Uterus (tissue), 4 donors: ENCODE measurements around the gene AKAP10. TPM values are rescaled to one million over a fixed set of nuclear protein-coding genes. Genes with fewer than 3 reads are reported as not detected.

Source experiments
- DNase-seq, 2 donors: peaks; one replicate each; pipeline ENCODE4 v3.0.0-alpha.2; 2019 to 2020
- H3K27ac ChIP-seq, 2 donors: fragments of 200-600 bp; sonication (generic); 1 replicate in 1 of 2; 2 replicates in 1 of 2; pipeline ENCODE4 v1.5.1; 2016 to 2018
- H3K27me3 ChIP-seq, 2 donors: fragments of 200-600 bp; sonication (generic); one replicate each; pipeline ENCODE4 v1.5.1; 2018 to 2019; ENCODE audit warnings: control low read depth in 1 of 2
- H3K36me3 ChIP-seq, 2 donors: fragments of 200-600 bp; sonication (generic); one replicate each; pipeline ENCODE4 v1.5.1; 2019; ENCODE audit warnings: control low read depth in 1 of 2
- H3K4me1 ChIP-seq, 2 donors: fragments of 200-600 bp; sonication (generic); one replicate each; pipeline ENCODE4 v1.5.1; 2018 to 2019; ENCODE audit warnings: control low read depth in 1 of 2
- H3K4me3 ChIP-seq, 2 donors: fragments of 200-600 bp; sonication (generic); 1 replicate in 1 of 2; 2 replicates in 1 of 2; pipeline ENCODE4 v1.5.1; 2018 to 2019; ENCODE audit warnings: mild to moderate bottlenecking in 1 of 2
- H3K9me3 ChIP-seq, 2 donors: fragments of 200-600 bp; sonication (generic); one replicate each; pipeline ENCODE4 v1.5.1; 2019; ENCODE audit warnings: control low read depth in 1 of 2
- POLR2A ChIP-seq, 2 donors: fragments of 450-650 bp; IDR thresholded peaks; one replicate each; pipeline ENCODE4 v1.6.1; 2016; ENCODE audit warnings: antibody characterized with exemption in 2 of 2, mild to moderate bottlenecking in 1 of 2, moderate library complexity in 1 of 2
- intact Hi-C: fragments of 100-400 bp; cut with DNase I; formaldehyde crosslinking; loops from one replicate; pipeline ENCODE4 v1.15.1; 2023; ENCODE audit warnings: low total_unique reads
- total RNA-seq, 4 donors: library from RNA; depleted of rRNA in 3 of 4; stranded (reverse); fragments of >200 nt in 3 of 4; gene quantifications; one replicate each; pipeline versions ENCODE4 v1.1.0 to v1.2.4, GENCODE V29; 2014 to 2023
- TF ChIP-seq, protein P1 (sequence below), 4 experiments: fragments of 200-600 bp in 2 of 4; fragments of 450-650 bp in 2 of 4; sonication (generic) in 2 of 4; IDR thresholded peaks; one replicate each; pipeline ENCODE4 v1.5.1; 2016 to 2019; ENCODE audit warnings: antibody characterized with exemption in 4 of 4, mild to moderate bottlenecking in 2 of 4, moderate library complexity in 1 of 4
- donor health status: DM: yes; HTN: yes; CAD: no.

The AKAP10 gene
- total RNA-seq, 4 donors from 2014 or later = 17.7 to 56.9 (median 33.2) TPM

DNA sequence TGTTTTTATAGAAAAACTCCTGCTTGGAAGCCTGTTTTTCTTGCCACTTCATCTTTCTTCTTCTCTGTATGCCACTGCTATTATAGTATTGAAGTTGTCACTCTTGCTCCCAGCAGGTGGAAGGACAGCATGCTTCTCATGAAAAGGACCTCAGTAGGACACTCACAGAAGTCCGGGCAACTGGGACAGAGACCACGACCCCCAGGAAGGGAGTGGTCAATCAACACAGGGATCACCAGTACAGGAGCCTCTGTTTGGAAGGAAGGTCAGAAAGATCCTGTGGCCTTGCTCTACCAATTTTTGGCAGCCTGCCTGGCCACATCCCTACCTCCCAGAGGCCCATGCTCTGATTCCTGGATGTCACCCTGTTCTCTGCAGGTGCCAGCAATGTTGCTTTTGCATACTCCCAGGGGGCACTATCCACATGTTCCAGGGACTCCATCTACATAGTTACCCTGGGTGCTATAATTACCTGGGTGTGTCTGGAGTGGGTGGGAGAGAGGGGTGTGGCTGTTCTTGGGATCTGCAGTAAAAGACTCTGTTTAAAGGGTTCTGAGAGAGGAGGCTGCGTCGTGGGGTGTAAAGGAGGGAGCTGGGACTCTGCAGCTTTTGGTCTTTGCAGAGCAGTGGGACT, 13.7 kb upstream of the AKAP10 start:
- no peaks in the 10 kb centered on the region for H3K27me3 ChIP-seq
- intact Hi-C loops = loop anchor here (5.0 kb wide), 1 partner anchor 126 kb away; no protein-coding TSS in a partner anchor
- H3K4me3 ChIP-seq = no peak overlapping the region
- H3K9me3 ChIP-seq = no peaks in the 10 kb centered on the region
- TF ChIP-seq POLR2A (IDR thresholded peaks at IDR 0.05) = no peak
- TF ChIP-seq, protein P1, sequence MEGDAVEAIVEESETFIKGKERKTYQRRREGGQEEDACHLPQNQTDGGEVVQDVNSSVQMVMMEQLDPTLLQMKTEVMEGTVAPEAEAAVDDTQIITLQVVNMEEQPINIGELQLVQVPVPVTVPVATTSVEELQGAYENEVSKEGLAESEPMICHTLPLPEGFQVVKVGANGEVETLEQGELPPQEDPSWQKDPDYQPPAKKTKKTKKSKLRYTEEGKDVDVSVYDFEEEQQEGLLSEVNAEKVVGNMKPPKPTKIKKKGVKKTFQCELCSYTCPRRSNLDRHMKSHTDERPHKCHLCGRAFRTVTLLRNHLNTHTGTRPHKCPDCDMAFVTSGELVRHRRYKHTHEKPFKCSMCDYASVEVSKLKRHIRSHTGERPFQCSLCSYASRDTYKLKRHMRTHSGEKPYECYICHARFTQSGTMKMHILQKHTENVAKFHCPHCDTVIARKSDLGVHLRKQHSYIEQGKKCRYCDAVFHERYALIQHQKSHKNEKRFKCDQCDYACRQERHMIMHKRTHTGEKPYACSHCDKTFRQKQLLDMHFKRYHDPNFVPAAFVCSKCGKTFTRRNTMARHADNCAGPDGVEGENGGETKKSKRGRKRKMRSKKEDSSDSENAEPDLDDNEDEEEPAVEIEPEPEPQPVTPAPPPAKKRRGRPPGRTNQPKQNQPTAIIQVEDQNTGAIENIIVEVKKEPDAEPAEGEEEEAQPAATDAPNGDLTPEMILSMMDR (IDR thresholded peaks at IDR 0.05) = no peak
- no peak overlapping the region for H3K27ac ChIP-seq
- DNase-seq = no peak
- no peaks in the 10 kb centered on the region for H3K4me1 ChIP-seq
- no peaks in the 10 kb centered on the region for H3K36me3 ChIP-seq

DNA sequence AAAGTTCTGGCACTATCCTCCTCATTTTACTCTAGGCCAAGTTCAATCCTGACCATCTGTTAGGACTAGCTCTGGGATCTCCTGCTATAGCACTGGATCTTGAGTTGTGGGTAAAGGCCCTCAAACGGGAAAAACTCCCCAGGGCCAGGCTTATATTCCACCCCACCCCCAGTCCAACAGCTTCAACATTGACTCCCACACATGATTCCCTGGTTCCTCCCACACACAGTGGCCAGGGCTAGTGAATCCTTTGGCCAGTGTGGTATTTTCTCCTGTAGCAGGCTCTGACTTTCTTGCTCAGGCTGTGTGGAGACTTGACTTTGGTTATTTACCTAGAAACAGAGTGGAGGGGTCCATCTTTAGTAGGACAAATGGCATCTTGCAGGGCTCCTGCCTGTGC, 10.3 kb upstream of the AKAP10 start:
- H3K36me3 ChIP-seq = no peaks in the 10 kb centered on the region
- no peaks in the 10 kb centered on the region for H3K27me3 ChIP-seq
- no peak for TF ChIP-seq POLR2A (IDR thresholded peaks at IDR 0.05)
- TF ChIP-seq, protein P1 (IDR thresholded peaks at IDR 0.05) = no peak
- intact Hi-C loops = no loop called here
- no peaks in the 10 kb centered on the region for H3K4me1 ChIP-seq
- H3K4me3 ChIP-seq = no peak overlapping the region
- DNase-seq = no peak
- H3K9me3 ChIP-seq = no peaks in the 10 kb centered on the region
- no peak overlapping the region for H3K27ac ChIP-seq

DNA sequence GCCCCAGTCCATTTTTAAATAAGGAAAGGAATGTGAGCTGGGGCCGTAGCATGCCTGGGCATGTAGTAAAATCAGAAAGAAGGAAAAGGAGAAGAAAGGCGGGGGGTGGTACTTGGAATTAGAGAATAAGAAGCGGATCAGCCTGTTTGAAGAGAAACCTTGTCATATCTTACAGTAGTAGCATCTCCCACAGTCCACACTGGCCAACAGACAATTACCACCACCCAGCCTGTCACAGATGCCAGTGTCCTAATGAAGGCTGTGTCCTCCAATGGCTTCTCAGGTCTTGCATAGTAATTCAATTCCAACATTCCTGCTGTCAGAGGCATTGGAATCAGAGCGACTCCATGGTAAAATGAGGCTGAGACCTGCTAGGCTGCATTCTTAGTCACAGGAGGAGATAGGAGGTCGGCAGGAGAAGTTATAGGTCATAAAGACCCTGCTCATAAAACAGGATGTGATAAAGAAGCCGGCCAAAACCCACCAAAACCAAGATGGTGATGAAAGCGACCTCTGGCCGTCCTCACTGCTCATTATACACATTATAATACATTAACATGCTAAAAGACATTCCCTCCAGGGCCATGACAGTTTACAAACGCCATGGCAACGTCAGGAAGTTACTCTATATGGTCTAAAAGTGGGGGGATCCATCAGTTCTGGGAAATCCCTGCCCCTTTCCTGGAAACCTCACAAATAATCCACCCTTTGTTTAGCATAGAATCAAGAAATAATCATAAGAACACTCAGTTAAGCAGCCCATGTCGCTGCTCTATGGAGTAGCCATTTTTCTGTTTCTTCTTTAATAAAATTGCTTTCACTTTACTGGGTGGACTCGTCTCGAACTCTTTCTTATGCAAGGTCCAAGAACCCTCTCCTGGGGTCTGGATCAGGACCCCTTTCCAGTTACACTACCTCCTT, 9.6 kb upstream of the AKAP10 start:
- intact Hi-C loops = no loop called here
- H3K9me3 ChIP-seq = no peaks in the 10 kb centered on the region
- no peak overlapping the region for H3K4me3 ChIP-seq
- H3K27me3 ChIP-seq = no peaks in the 10 kb centered on the region
- H3K27ac ChIP-seq = no peak overlapping the region
- DNase-seq = no peak
- no peak for TF ChIP-seq POLR2A (IDR thresholded peaks at IDR 0.05)
- TF ChIP-seq, protein P1 (IDR thresholded peaks at IDR 0.05) = no peak
- H3K36me3 ChIP-seq = no peaks in the 10 kb centered on the region
- H3K4me1 ChIP-seq = no peaks in the 10 kb centered on the region

DNA sequence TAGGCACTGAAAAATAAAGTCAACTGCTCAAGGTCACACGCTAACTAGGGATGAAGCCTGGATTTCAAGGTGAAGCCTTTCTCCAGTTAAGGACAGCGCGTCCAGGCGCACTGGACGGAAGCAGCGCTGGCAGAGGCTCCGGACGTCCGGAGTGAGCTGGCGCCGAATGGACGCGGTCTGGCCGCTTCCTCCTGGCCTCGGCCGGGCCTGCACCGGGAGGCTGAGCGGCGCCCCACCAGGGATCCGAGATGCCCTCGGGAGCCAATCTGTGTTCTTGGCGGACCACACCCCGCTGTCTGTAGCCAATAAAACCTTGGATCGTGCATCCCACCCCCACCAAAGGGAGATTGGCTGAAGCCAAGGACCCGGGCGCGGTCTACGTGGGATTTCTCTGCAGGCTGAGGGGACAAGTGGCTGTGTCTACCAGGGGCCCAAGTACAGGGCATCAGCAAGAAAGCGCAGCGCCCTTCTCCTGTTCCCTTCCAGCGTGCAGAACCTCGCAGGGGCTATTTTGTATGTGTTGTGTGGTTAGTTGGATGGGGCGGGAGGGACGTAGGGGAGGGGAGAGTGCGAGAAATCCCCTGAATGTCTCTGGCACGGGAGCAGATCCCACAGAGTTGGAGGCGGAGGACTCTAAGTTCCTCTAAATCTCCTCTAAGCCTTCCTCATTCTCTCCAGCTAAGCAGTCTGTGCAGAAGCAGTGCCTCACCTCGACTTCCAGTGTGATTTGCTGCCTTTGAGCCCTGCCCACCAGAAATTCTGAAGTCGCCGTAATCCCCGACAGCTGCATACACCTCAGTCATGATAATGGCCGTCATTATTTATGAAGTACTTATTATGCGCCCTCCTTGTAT, 2.5 kb upstream of the AKAP10 start:
- DNase-seq = no peak
- intact Hi-C loops = no loop called here
- Histone ChIP-seq H3K9me3 (no peaks in the 10 kb centered on the region), H3K4me3 (peak overlapping the region in 1 of 2 donors; percentile 4), H3K4me1 (no peaks in the 10 kb centered on the region), H3K27ac (no peak overlapping the region), H3K27me3 (no peaks in the 10 kb centered on the region), H3K36me3 (no peaks in the 10 kb centered on the region)
- TF ChIP-seq, protein P1 (IDR thresholded peaks at IDR 0.05) = no peak
- TF ChIP-seq POLR2A (IDR thresholded peaks at IDR 0.05) = no peak
